Measurements from ENCODE around the gene CHRM1.

- TF ChIP-seq CTCF (IDR thresholded peaks at IDR 0.05) (no peak), POLR2A (IDR thresholded peaks at IDR 0.05; ENCODE audit: low read depth) (no peak)
Observed at GRCh38 chr11:62954478-62954877, 33.3 kb upstream of the CHRM1 start.
